GM12878 (cell line): ENCODE results near the gene SH2D3A. TPM values are rescaled to one million over a fixed set of nuclear protein-coding genes. Genes with fewer than 3 reads are reported as not detected.

Experiments used
- ATAC-seq: fragments of 200-7000 bp; cut with Tn5 transposase; 3 replicates; pipeline ENCODE4 v1.9.1; 2020; ENCODE audit warnings: mild to moderate bottlenecking, moderate library complexity
- BruUV-seq: library from RNA; stranded (reverse); fragments of 400-500 nt; replicated peaks from 2 replicates; lab custom pipeline; 2021; lab: Mats Ljungman, UMichigan
- CTCF ChIA-PET: fragments of 300-600 bp; sonication (Branson Sonifier 250); formaldehyde crosslinking; extraction: SDS; loops from one replicate; lab custom pipeline; 2021; ENCODE audit warnings: inconsistent platforms; lab: Yijun Ruan, JAX
- POLR2A ChIA-PET: fragments of 350-600 bp; formaldehyde crosslinking; extraction: SDS; loops from one replicate; lab custom pipeline; 2021; ENCODE audit warnings: inconsistent platforms; lab: Charles Lee
- RAD21 ChIA-PET: fragments of 300-600 bp; sonication (Branson Sonifier 250); formaldehyde crosslinking; loops from one replicate; lab custom pipeline; 2023; ENCODE audit warnings: antibody characterized with exemption; ENCODE audit not compliant: unreplicated experiment; lab: Charles Lee
- SMC1A ChIA-PET: fragments of 300-600 bp; sonication (Branson Sonifier 250); formaldehyde crosslinking; loops from one replicate; lab custom pipeline; 2023; ENCODE audit not compliant: unreplicated experiment, uncharacterized antibody; lab: Charles Lee
- DNase-seq: peaks from one replicate; pipeline ENCODE4 v3.0.0-alpha.2; 2011; ENCODE audit warnings: low read depth, low spot score
- FAIRE-seq: peaks from 3 replicates; lab custom pipeline; 2011; peaks lifted over from hg19 to GRCh38; lab: Jason Lieb, UNC
- H2AFZ ChIP-seq: 2 replicates; pipeline ENCODE4 v1.6.0; 2011; ENCODE audit warnings: low read depth, low read length, control low read depth; ENCODE audit not compliant: control insufficient read depth
- H3K27ac ChIP-seq: 2 replicates; pipeline ENCODE4 v1.5.1; 2011; ENCODE audit warnings: control low read depth; ENCODE audit not compliant: control insufficient read depth, insufficient read depth
- H3K27me3 ChIP-seq, 2 experiments: replicated peaks in 1 of 2; 2 replicates each; pipeline versions ENCODE4 v1.6.0 to v1.6.1; 2011; ENCODE audit warnings: low read length in 1 of 2; ENCODE audit not compliant: control insufficient read depth in 2 of 2, insufficient read depth in 2 of 2
- H3K36me3 ChIP-seq, 2 experiments: 2 replicates each; pipeline ENCODE4 v1.5.1; 2011; ENCODE audit warnings: low read length in 1 of 2; ENCODE audit not compliant: control insufficient read depth in 2 of 2, insufficient read depth in 2 of 2
- H3K4me1 ChIP-seq: 2 replicates; pipeline ENCODE4 v1.6.1; 2011; ENCODE audit warnings: mild to moderate bottlenecking, low read length, moderate library complexity, mixed read lengths; ENCODE audit not compliant: control insufficient read depth, insufficient read depth
- H3K4me2 ChIP-seq: 2 replicates; pipeline ENCODE4 v1.6.0; 2011; ENCODE audit warnings: control low read depth; ENCODE audit not compliant: control insufficient read depth, insufficient read depth
- H3K4me3 ChIP-seq: fragments of 200-600 bp; sonication (generic); 2 replicates; pipeline ENCODE4 v1.5.1; 2016
- H3K79me2 ChIP-seq: 2 replicates; pipeline ENCODE4 v1.6.0; 2011; ENCODE audit warnings: low read length; ENCODE audit not compliant: control insufficient read depth, insufficient read depth
- H3K9ac ChIP-seq: 2 replicates; pipeline ENCODE4 v1.8.0; 2011; ENCODE audit warnings: low read length, control low read depth, mixed read lengths; ENCODE audit not compliant: control insufficient read depth, insufficient read depth
- H3K9me3 ChIP-seq: replicated peaks from 3 replicates; pipeline ENCODE4 v1.5.1; 2011; ENCODE audit warnings: mild to moderate bottlenecking, low read length; ENCODE audit not compliant: control insufficient read depth, insufficient read depth
- H4K20me1 ChIP-seq: 2 replicates; pipeline ENCODE4 v1.6.0; 2011; ENCODE audit not compliant: control insufficient read depth, insufficient read depth
- BCL11A ChIP-seq: IDR thresholded peaks from 2 replicates; pipeline ENCODE4 v1.6.1; 2011; ENCODE audit warnings: low read depth, low read length
- CBX3 ChIP-seq: fragments of 200-600 bp; sonication (generic); IDR thresholded peaks from 2 replicates; pipeline ENCODE4 v1.6.1; 2016; ENCODE audit warnings: low read depth, borderline replicate concordance
- CBX5 ChIP-seq: sonication (generic); IDR thresholded peaks from 2 replicates; pipeline ENCODE4 v1.6.1; 2016; ENCODE audit warnings: low read depth, moderate library complexity, mild to moderate bottlenecking, inconsistent platforms
- ELK1 ChIP-seq: IDR thresholded peaks from 2 replicates; pipeline ENCODE4 v1.6.1; 2012; ENCODE audit warnings: low read depth, low read length, improper control_type of control experiment
- FOS ChIP-seq: IDR thresholded peaks from 3 replicates; pipeline ENCODE4 v1.6.1; 2011; ENCODE audit warnings: borderline replicate concordance; ENCODE audit not compliant: insufficient read length; ENCODE audit errors: extremely low read depth
- NFXL1 ChIP-seq: fragments of 450-650 bp; IDR thresholded peaks from 2 replicates; pipeline ENCODE4 v1.6.1; 2017; ENCODE audit warnings: antibody characterized with exemption, mild to moderate bottlenecking, borderline replicate concordance
- NR2F1 ChIP-seq: fragments of 450-650 bp; conservative IDR thresholded peaks from 2 replicates; pipeline ENCODE4 v1.6.1; 2017; ENCODE audit warnings: mild to moderate bottlenecking
- SMC3 ChIP-seq: IDR thresholded peaks from 2 replicates; pipeline ENCODE4 v1.6.1; 2011; ENCODE audit warnings: low read length, improper control_type of control experiment, borderline replicate concordance
- SRF ChIP-seq, 2 experiments: IDR thresholded peaks; 2 replicates each; pipeline ENCODE4 v1.6.1; 2011; ENCODE audit warnings: low read depth in 2 of 2, low read length in 2 of 2, mild to moderate bottlenecking in 1 of 2, moderate library complexity in 1 of 2
- ZNF24 ChIP-seq: fragments of 450-650 bp; IDR thresholded peaks from 2 replicates; pipeline ENCODE4 v1.6.1; 2017; ENCODE audit warnings: antibody characterized with exemption, mild to moderate bottlenecking
- WGBS: methylation state at CpG from one replicate; pipeline ENCODE4 v1.1.6; 2016; ENCODE audit warnings: low lambda C conversion rate; ENCODE audit not compliant: insufficient replicate concordance, insufficient coverage; ENCODE audit errors: missing lambda C conversion rate; 5-methylcytosine and 5-hydroxymethylcytosine counted together
- in situ Hi-C: fragments of 300-500 bp; cut with MboI; formaldehyde crosslinking; loops from 9 replicates; pipeline ENCODE4 v1.14.3; 2018; ENCODE audit warnings: mixed read lengths
- intact Hi-C: fragments of 100-400 bp; cut with micrococcal nuclease; formaldehyde crosslinking; loops from one replicate; pipeline ENCODE4 v1.14.2; 2022; ENCODE audit not compliant: unreplicated experiment
- polyA plus RNA-seq, 11 experiments: library from polyadenylated mRNA; depleted of rRNA in 4 of 11; unstranded in 6 of 11; stranded (reverse) in 5 of 11; fragments of >200 nt; fragmentation: Nextera tagmentation in 4 of 11; fragmentation: Illumina TruSeq in 1 of 11; extraction: Ambion mirVana in 4 of 11; extraction: Trizol in 1 of 11; gene quantifications; 1 replicate in 1 of 11; 2 replicates in 10 of 11; pipeline versions ENCODE4 v1.2.1 to v1.2.3, GENCODE V29; 2011 to 2016; ENCODE audit warnings: inconsistent platforms in 2 of 11, missing spikeins in 2 of 11, low read depth in 1 of 11
- total RNA-seq, 4 experiments: library from RNA; depleted of rRNA in 3 of 4; stranded (reverse); fragments of >200 nt in 3 of 4; fragmentation: Illumina TruSeq in 1 of 4; extraction: Trizol in 1 of 4; gene quantifications; 2 replicates each; pipeline versions ENCODE4 v1.2.1 to v1.2.3, GENCODE V29; 2013 to 2021
- TF ChIP-seq, protein P1 (sequence below): IDR thresholded peaks from 2 replicates; pipeline ENCODE4 v1.6.1; 2012; ENCODE audit warnings: low read length, inconsistent platforms
- TF ChIP-seq, protein P2 (sequence below): IDR thresholded peaks from 2 replicates; pipeline ENCODE4 v1.6.1; 2012; ENCODE audit warnings: mild to moderate bottlenecking, low read depth, low read length

SH2D3A gene
- total and polyA plus RNA-seq, 10 of the 15 experiments (the other 5 are each of a cell fraction or from before 2014, with no cell fraction given), result 0.77 to 24.4 (median 9.5) TPM

DNA sequence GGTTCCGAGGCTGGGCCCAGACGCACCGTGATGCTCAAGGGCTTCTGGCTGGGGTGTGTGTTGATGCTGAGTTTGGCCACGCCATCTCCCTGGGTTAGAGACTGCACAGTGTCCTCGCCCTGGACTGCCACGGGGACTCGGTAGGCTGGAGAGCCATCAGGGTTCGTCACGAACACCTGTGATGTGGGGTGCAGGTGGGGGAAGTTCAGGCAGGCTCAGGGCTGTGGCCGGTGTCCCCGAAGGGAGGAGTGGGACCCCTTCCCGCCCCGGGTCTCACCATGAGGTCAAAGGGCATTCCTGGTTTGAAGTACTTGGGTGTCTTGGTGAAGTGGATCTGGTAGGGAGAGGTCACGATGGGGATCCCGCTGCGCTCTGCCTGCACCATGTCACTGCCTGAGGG lies 55.0 kb downstream of the SH2D3A start:
- H3K27ac ChIP-seq, result no peak overlapping the region
- in situ Hi-C loops, result no loop called here
- H4K20me1 ChIP-seq, result no peaks in the 10 kb centered on the region
- no peaks in the 10 kb centered on the region for H3K9me3 ChIP-seq
- intact Hi-C loops, result no loop called here
- ATAC-seq (0 out of 3 replicates have a peak, but pooled peaks have one; percentile 21), DNase-seq (no peak), FAIRE-seq (no peak)
- POLR2A ChIA-PET, result interaction anchor here (0.5 kb wide), 1 partner anchor 29 kb away, joined by 5 read pairs; no protein-coding TSS in a partner anchor
- 52% methylated on average over 16 of the region's 16 CpGs for WGBS
- no peak overlapping the region for H3K4me2 ChIP-seq
- no TSS peak for BruUV-seq
- no peaks in the 10 kb centered on the region for H3K36me3 ChIP-seq
- SMC1A ChIA-PET, result no interaction called here
- H3K27me3 ChIP-seq, result no peaks in the 10 kb centered on the region; a peak in 2 of 4 replicates
- no peak overlapping the region for H2AFZ ChIP-seq
- CTCF ChIA-PET, result no interaction called here
- TF ChIP-seq SMC3 (no peak), CBX3 (no peak), NR2F1 (0 out of 2 replicates have a peak, but pooled peaks have one; percentile 25)
- H3K79me2 ChIP-seq, result no peaks in the 10 kb centered on the region
- H3K4me1 ChIP-seq, result no peaks in the 10 kb centered on the region
- H3K4me3 ChIP-seq, result no peak overlapping the region
- H3K9ac ChIP-seq, result no peak overlapping the region
- RAD21 ChIA-PET, result no interaction called here

GRCh38 chr19:6711605-6712004 lies 55.6 kb downstream of the SH2D3A start:
- Histone ChIP-seq H3K4me3 (no peak overlapping the region), H3K27ac (no peak overlapping the region), H4K20me1 (no peaks in the 10 kb centered on the region), H3K4me1 (no peaks in the 10 kb centered on the region), H3K36me3 (no peaks in the 10 kb centered on the region), H3K4me2 (no peak overlapping the region), H3K79me2 (no peaks in the 10 kb centered on the region), H3K9me3 (no peaks in the 10 kb centered on the region), H3K9ac (no peak overlapping the region), H2AFZ (no peak overlapping the region), H3K27me3 (no peaks in the 10 kb centered on the region; a peak in 2 of 4 replicates)
- WGBS, result 64% methylated on average over 10 of the region's 10 CpGs
- RAD21 ChIA-PET, result no interaction called here
- DNase-seq (no peak), FAIRE-seq (no peak), ATAC-seq (peak; percentile 33; the same call in 2 of the 3 replicates)
- in situ Hi-C loops (no loop called here), intact Hi-C loops (no loop called here)
- POLR2A ChIA-PET, result no interaction called here
- no TSS peak for BruUV-seq
- SMC1A ChIA-PET, result no interaction called here
- CTCF ChIA-PET, result no interaction called here
- TF ChIP-seq, protein P1, sequence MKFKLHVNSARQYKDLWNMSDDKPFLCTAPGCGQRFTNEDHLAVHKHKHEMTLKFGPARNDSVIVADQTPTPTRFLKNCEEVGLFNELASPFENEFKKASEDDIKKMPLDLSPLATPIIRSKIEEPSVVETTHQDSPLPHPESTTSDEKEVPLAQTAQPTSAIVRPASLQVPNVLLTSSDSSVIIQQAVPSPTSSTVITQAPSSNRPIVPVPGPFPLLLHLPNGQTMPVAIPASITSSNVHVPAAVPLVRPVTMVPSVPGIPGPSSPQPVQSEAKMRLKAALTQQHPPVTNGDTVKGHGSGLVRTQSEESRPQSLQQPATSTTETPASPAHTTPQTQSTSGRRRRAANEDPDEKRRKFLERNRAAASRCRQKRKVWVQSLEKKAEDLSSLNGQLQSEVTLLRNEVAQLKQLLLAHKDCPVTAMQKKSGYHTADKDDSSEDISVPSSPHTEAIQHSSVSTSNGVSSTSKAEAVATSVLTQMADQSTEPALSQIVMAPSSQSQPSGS, result no peak
- TF ChIP-seq ZNF24 (no peak), NFXL1 (no peak), SRF (IDR thresholded peaks at IDR 0.05; ENCODE audit: low read depth in 2 of 2, low read length in 2 of 2) (no peak), CBX5 (no peak), ELK1 (no peak), BCL11A (no peak), FOS (no peak)
- TF ChIP-seq, protein P2, sequence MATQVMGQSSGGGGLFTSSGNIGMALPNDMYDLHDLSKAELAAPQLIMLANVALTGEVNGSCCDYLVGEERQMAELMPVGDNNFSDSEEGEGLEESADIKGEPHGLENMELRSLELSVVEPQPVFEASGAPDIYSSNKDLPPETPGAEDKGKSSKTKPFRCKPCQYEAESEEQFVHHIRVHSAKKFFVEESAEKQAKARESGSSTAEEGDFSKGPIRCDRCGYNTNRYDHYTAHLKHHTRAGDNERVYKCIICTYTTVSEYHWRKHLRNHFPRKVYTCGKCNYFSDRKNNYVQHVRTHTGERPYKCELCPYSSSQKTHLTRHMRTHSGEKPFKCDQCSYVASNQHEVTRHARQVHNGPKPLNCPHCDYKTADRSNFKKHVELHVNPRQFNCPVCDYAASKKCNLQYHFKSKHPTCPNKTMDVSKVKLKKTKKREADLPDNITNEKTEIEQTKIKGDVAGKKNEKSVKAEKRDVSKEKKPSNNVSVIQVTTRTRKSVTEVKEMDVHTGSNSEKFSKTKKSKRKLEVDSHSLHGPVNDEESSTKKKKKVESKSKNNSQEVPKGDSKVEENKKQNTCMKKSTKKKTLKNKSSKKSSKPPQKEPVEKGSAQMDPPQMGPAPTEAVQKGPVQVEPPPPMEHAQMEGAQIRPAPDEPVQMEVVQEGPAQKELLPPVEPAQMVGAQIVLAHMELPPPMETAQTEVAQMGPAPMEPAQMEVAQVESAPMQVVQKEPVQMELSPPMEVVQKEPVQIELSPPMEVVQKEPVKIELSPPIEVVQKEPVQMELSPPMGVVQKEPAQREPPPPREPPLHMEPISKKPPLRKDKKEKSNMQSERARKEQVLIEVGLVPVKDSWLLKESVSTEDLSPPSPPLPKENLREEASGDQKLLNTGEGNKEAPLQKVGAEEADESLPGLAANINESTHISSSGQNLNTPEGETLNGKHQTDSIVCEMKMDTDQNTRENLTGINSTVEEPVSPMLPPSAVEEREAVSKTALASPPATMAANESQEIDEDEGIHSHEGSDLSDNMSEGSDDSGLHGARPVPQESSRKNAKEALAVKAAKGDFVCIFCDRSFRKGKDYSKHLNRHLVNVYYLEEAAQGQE, result no peak
